Measurements from ENCODE around the gene KDELR3.

- no peak for TF ChIP-seq EZH2 (IDR thresholded peaks at IDR 0.05; ENCODE audit: borderline replicate concordance, low read length)
- TF ChIP-seq CTCF (IDR thresholded peaks at IDR 0.05; ENCODE audit: low read length): no peak
Measured at GRCh38 chr22:38487946-38488345, 20.1 kb downstream of the KDELR3 start.

All from OCI-LY1 (cell line).